G401 (cell line): ENCODE data around the gene SEMA6D. TPM values are rescaled to one million over a fixed set of nuclear protein-coding genes. Genes with fewer than 3 reads are reported as not detected.
A peak's percentile ranks its signal among the peaks of the same experiment; 100 is the strongest.
"Not testable (repeated sequence)": the region's sequence is repeated elsewhere in the genome, so short reads cannot be mapped to it uniquely, and the experiment has no call there.

Source experiments
- DNase-seq: peaks from one replicate; pipeline ENCODE4 v3.0.0-alpha.2; 2015; ENCODE audit warnings: low spot score
- in situ Hi-C: cut with HindIII; loops from 2 replicates; pipeline ENCODE4 v1.10.0; 2016; ENCODE audit warnings: low sequenced_read_pairs, mixed read lengths
- total RNA-seq: library from RNA; depleted of rRNA; stranded (reverse); fragments of >200 nt; shearing (Covaris generic); gene quantifications from 2 replicates; pipeline ENCODE4 v1.2.3, GENCODE V29; 2014

Gene SEMA6D
- total RNA-seq, 1 experiment from 2014 or later, result not detected

DNA sequence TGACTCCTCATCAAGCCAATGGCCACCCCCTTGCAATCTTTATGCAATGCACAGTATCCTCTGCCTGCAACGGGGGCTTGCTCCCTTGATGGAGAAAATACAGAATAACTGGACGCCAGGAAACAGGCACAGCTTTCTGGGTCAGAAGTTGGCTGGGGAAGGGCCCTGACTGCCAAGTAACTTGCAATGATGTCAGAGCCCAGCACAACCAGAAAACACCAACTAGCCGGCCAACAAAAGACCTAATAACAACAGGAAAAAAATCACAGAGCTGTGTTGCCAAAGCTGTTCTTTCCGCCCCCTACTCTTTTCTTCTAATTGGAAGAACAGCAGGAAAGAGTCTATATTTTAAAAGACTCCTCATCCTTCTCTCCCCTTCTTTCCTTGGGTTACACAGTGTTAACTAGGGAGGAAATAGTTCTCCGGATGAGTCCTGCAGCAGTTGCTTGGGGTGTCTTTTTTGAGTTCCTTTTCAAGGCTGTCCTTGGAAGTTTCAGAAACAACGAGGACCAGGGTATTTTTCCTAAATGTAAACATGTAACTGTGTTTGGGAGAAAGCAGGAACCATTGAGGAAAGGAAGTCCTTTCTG, 1.4 kb upstream of the SEMA6D start:
- in situ Hi-C loops, result no loop called here
- peak; percentile 36 for DNase-seq

DNA sequence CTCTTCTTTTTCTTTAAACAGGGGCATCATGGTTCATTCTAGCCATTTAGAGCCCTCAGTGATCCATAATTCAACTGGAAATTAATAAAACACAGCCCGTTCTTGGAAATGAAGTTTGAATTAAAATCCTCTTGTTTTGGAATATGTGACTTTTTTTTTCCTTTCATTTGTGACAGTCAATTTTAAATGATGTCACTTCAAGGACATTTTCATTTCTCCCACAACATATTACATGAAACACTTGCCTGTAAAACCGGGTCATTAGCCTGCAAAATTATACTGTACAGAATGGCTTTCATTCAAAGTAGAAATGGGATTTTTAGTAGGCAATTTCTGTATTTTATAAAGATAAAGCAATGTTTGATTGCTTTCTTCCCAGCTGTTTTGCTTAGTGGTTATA, 789 bp upstream of the SEMA6D start:
- in situ Hi-C loops, result no loop called here
- no peak for DNase-seq

DNA sequence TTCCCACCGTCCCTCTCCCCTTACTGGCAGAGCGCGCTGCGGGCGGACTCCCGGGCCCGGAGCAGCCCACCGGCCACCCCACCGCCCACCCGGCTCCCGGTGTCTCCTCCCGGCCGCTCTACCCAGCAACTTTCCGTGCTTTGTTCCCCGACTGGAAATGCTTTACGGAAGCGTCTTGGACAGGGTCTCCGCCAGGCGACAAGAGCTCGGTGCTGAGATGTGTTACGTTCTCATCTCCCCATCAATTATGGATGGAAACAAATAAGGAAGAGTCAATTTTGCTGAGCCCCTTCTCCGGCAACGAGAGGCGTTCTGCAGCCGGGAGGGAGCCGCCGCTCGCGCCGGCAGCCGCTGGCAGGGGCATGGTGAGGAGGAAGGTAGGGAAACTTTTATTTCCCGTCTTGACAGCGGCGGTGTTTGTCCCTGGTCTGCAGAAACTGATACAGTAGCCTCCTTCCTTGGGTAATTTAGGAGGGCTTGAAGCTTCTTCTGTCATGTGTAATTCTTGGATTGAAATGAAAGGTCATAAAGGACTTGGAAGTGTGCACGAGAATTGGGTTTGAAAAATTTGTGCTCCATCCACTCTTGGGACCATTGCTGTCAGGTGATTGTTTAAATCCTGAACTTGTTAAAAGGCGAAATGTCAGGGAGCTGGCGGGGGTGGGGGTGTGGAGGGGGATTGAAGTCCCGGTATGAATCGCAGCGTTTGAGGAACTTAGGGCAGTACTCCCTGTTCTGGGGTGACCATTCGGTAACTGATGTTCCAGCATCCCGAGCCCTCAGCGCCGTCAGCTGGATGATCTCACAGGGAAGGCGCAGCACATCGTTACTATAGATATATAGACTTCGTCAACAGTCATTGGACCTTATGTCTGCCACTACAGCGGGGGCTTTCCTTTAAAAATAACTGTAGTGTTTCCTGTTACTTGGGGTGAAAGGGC, 1.5 kb downstream of the SEMA6D start:
- DNase-seq, result no peak
- in situ Hi-C loops, result no loop called here

- in situ Hi-C loops, result no loop called here
- no peak for DNase-seq
Measured at GRCh38 chr15:47719730-47720129, 2.4 kb downstream of the SEMA6D start.

GRCh38 chr15:47720555-47720954, 3.2 kb downstream of the SEMA6D start:
- in situ Hi-C loops, result no loop called here
- no peak for DNase-seq

DNA sequence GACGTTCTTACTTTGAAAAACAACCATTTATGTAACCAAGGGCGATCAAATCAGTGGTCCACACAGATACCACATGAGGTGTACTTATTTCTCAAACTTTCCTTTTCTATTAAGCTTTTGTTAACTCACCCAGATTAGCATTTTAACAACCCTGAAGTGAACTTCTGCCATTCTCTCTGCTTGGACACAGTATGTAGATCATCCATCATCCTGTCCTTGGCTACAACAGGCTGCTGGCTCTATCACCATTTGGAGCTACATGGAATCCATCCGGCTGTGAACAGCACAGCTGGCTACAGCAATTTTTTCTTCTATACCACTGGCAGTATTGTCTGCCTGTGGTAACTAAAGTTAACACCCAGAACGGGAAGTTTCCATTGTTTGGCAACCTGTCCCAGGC, 4.4 kb downstream of the SEMA6D start:
- no peak for DNase-seq
- in situ Hi-C loops, result no loop called here

DNA sequence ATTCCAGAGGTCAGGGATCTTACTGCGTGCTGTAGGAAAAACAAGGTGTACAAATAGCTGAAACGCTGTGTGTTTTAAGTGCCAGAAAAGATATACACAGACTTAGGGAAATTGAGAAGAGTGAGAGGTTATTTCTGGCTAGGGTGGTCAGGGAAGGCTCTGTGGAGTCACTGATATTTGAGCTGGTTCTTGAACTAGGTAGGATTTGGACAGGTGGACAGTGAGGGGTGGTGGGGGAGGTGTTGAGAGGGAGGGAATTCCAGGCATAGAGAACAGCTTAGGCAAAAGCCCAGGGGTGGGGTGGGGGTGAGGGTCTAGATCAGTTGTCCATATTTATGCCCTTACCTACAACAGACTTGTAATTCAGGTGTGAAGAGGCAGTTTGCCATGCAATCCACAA, 7.0 kb downstream of the SEMA6D start:
- DNase-seq, result no peak
- in situ Hi-C loops, result no loop called here

DNA sequence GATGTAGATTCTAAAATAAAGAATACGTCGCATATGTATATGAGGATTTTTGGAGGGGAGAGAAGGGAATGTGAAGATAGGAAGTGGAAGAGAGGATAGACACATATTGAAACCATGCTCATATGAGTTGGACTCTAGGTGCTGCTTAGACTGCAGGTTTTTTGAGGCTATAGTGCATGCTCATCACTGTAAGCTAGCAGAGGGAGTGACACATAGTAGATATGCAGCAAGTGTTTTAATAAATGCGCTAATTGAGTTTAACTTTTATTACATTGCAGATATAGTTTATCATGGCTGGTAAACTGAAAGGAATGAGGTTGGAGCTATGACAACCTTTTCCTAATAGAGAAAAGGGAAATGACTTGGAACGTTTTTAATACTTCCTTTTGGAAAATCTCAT, 7.7 kb downstream of the SEMA6D start:
- in situ Hi-C loops, result no loop called here

DNA sequence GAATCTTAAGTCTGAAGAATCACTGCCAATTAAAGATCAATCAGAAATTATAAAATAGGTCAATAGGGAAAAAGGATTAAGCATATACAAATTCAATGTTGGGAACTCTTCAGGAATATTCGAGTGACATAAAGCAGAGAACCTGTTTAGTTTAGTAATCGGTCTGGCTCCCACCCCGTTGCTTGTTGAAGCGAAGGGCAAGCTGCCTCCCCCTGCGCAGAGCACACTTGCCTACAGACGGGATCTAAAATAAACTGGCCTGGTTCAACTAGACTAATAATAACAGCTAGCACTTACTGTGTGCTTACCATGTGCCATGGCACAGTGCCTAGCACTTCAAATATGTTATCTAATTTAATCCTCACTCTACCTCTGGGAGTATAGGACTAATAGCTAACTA, 8.6 kb downstream of the SEMA6D start:
- in situ Hi-C loops, result no loop called here
- no peak for DNase-seq

More for the DNA sequence above, 7.7 kb downstream of the SEMA6D start:
- no peak for DNase-seq

DNA sequence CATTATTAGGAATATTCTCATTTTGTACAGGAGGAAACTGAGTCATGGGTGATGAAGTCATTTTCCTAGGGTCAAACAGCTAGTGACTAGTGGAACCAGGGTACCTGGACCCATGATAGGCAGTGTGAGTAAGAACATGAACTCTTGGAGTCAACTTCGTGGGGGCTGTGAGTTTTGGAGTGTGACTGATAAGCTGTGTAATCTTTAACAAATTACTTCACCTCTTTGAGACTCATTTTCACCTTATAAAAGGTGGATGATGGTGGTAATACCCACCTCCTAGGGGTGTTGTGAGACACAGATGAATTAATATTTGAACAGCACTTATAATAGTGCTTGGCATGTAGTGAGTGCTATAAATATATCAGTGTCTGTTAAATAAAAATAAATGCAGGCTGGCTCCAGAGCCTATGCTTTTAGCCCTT, 9.1 kb downstream of the SEMA6D start:
- no peak for DNase-seq
- in situ Hi-C loops, result no loop called here

DNA sequence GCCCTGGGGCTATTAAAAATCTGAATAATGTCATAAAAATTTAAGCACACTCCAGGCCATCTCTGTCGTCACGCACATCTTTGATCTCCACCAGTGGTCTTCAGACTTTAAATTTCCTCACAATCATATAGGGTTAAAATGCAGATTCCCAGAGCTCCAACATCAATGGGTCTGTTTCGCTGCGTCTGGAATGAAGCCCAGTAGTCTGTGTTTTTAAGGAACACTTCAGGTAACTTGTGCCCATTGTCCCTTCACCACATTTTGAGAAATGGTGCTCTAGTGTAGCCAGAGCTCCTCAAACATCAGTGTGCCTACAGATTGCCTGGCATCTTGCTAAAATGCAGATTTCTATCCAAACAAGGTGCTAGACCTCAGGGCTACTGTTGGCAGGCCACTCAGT, 9.8 kb downstream of the SEMA6D start:
- no peak for DNase-seq
- in situ Hi-C loops, result no loop called here

GRCh38 chr15:47727676-47728075, 10.4 kb downstream of the SEMA6D start:
- in situ Hi-C loops, result no loop called here
- no peak for DNase-seq

- no peak for DNase-seq
- in situ Hi-C loops, result no loop called here
Measured at GRCh38 chr15:47728426-47728825, 11.1 kb downstream of the SEMA6D start.

DNA sequence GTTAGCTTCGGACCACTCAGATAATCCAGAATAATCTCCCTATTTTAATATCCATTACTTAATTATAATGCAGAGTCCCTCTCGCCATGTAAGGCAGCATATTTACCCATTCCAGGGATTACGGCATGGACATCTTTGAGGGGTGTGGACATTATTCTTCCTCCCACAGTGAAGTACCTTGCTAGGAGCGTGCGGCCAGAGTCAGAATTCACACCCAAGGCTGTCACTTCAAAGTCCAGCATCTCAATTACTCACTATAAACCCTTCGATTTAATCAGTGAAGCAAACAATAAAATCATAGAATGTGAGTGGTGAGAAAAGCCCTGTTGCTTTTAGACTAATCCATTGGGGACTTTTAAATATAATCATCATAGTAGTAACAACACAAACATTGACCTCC, 11.6 kb downstream of the SEMA6D start:
- no peak for DNase-seq
- in situ Hi-C loops, result no loop called here

DNA sequence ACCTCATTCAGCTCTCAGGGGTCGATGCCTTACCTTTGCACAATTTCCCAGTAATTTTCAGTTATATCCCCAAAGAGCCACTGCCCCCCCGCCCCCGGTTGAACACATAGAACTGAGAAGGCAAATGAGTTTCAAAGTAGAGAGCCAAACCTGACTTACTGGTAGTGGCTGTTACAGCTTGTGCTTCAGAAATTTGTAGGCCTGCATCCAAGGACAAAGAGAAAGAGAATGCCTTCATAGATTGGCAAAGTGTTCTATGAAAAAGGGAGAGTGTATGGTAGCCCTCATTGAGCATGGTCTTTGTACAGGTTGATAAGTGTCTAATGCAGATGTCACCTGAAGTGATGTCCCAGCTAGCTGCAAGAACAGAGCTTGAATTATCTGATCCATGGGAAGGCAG, 13.9 kb downstream of the SEMA6D start:
- in situ Hi-C loops, result no loop called here
- no peak for DNase-seq

GRCh38 chr15:47732248-47732647, 14.9 kb downstream of the SEMA6D start:
- no peak for DNase-seq
- in situ Hi-C loops, result no loop called here

GRCh38 chr15:47733085-47733484, 15.8 kb downstream of the SEMA6D start:
- DNase-seq, result no peak
- in situ Hi-C loops, result no loop called here

DNA sequence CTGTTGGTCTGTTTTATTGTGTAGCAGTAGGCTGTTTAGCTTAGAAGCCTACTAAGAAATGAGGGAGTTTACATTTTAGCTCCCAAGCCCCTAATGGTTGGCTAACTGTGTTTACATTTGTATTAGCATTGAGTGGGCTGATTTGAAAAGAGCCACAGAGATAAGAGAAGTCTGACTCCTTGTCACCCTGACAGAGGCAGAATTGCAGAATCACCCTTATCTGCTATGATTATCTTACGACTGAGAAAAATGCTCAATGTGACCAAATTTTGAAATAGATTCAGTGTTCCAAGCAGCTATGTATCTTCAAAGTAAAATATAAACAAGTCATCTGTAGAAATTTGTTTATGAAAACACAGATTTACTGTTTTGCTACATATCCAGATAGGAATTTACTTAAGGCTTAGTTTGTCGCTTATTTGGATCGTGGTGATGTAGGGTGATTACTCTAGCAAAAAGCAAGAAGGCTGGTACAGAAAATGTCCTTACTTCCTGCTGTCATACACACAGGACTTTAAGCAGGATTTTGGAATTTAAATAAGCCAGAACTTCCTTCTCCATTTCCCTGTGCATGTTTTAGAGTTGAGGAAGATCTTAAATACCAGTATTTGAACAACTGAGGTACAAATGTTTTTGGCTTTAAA, 19.0 kb downstream of the SEMA6D start:
- no peak for DNase-seq
- in situ Hi-C loops, result no loop called here

GRCh38 chr15:47737477-47737876, 20.2 kb downstream of the SEMA6D start:
- DNase-seq, result no peak
- in situ Hi-C loops, result no loop called here

DNA sequence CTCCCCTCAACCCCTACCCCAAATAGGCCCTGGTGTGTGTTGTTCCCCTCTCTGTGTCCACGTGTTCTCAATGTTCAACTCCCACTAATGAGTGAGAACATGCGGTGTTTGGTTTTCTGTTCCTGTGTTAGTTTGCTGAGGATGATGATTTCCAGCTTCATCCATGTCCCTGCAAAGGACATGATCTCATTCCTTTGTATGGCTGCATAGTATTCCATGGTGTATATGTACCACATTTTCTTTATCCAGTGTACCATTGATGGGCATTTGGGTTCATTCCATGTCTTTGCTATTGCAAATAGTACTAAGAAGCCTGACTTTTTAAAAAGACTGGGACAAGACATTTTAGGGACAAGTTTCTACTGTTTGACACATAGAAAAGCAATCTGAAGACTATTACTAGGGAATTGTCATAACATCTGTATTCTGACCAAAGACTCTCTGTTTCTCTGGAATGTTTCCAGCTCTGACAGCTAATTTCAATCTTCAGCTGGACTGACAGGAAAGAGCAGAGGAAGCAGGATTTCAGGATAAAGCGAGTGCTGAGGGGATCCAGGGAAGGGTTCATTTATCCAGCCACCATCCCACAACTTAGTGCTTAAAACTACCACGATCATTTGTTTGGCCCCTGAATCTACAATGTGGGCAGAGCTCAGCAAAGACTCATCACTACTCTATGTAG, 21.0 kb downstream of the SEMA6D start:
- in situ Hi-C loops, DNase-seq: not testable (repeated sequence)
